C1 segment of cervical spinal cord (tissue), 14 donors: Measurements from ENCODE around the gene BUD31.
"Not testable (repeated sequence)": the region's sequence is repeated elsewhere in the genome, so short reads cannot be mapped to it uniquely, and the experiment has no call there.

Source experiments
- DNase-seq, 14 donors: peaks; one replicate each; lab custom pipeline; 2025; lab: John Stamatoyannopoulos, UW

Gene BUD31

GRCh38 chr7:99380032-99380822, 28.5 kb upstream of the BUD31 start:
- DNase-seq: peak in 7 of 14 donors; percentile 24 to 59 (median 45)

DNA sequence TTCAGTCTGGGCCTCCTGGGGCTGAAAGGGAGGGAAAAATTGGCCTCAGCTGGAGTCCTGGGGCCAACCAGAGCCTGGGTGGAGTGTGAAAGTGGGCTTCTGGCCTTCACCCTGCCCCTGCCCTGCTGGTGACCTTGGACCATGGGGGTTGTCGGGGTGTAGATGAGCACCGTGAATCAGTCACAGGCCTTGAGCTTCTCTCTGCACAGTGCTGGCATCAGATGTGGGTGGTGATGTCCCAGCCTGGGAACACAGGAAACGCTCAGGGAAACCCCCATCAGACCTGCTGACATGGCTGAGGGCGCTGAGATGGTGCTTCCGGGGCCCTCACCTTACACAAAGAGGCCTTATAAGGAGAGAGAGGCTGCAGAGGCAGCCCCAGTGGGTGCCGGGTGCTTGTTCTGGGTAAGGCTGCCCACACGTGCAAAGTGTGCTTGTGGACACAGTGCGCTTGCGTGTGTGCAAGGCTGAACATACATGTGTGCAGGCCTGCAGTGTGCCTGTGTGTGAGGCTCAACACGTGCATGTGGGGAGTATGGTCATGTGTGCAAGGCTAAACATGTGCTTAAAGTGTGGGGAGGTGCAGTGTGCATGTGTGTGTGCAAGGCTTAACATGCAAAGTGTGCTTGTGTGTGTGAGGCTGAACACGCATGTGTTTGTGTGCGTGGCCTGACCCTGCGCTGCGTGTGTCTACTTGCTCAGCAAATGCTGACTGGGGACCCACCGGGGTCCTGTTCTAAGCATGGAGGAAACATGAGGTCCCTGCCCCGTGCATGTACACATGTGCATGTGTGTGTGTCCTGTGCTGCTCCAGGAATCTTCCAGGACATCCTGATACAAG, 27.7 kb upstream of the BUD31 start:
- DNase-seq: no peak

DNA sequence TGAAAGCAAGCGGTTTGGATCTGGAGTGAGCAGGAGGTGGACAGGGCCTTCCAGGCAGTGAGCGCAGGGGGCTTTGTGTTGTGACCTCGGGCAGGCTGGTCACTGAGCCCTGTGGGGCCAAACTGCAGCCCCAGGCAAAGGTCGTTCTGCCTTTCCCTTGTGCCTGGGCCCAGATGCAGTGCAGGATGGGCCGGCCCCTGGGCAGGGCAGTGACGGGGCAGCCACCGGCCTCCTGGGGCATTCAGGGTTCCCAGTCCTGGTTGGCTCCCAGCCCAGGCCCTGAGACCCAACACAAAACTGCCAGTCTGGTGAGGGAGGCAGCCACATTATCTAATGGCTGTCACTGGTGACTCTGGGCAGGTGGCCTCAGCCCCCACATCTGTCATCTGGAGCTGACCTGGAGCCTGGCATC, 27.1 kb upstream of the BUD31 start:
- DNase-seq: no peak

DNA sequence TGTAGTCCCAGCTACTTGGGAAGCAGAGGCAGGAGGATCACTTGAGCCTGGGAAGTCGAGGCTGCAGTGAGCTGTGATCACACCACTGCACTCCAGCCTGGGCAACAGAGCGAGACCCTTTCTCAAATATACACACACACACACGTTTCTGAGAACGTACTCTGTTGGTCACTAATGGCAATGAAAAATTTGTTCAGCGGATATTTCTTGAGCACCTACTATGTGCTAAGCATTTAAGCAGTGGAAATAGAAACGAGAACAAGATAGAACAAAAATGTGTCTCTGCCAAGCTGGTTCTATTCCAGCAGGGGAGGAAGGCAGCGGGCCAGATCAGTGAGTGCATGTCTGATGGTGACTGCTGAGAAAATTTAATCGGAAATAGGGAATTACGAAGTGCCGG, 25.6 kb upstream of the BUD31 start:
- DNase-seq: no peak

DNA sequence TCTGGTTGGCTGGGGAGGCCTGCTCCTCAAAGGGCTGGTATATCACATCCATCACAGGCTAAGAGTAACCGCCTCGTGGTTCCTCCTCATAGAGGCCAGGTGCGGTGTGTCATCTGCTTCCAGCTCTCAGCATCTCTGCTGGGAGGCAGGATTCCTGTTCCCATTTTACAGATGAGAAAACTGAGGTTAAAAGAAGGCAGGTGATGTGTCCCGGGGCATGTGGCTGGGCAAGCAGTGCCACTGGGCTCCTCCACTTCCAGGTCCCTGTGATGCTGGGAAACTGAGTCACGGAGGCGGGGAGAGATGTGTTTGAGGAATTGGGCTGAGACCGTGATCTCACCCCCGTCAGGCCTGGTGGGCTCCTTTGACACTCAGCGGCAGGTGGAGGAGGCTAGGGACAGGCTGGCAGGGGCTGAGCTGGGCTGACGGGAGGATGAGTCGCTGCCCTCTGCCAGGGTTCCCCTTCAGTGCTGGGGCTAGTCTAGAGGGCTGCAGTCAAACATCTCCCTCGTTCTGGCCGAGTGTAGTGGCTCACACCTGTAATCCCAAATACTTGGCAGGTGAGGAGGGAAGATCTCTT, 24.9 kb upstream of the BUD31 start:
- no peak for DNase-seq

GRCh38 chr7:99384523-99384922, 24.2 kb upstream of the BUD31 start:
- DNase-seq: no peak

DNA sequence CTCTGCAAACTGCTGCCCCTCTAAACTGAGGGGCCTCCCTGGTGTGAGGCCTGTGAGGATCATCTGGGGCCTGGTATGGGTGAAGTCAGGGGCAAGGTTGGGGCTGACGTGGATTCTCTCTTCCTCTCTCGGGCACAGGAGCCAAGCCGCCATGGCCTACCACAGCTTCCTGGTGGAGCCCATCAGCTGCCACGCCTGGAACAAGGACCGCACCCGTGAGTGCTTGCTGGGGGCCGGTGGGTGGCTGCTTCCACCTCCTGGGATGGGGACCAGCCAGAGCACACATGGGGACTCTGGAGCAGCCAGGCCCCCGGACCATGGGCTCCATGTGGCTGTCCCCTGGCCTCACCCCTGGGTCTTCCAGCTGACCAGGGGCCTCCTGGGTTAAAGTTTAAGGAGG, 23.2 kb upstream of the BUD31 start:
- no peak for DNase-seq

- no peak for DNase-seq
These were observed 22.1 kb upstream of the BUD31 start for GRCh38 chr7:99386584-99387238.

- not testable (repeated sequence) for DNase-seq
These were observed 21.5 kb upstream of the BUD31 start for GRCh38 chr7:99387239-99387635.

- no peak for DNase-seq
These were observed 20.9 kb upstream of the BUD31 start for GRCh38 chr7:99387912-99388311.

DNA sequence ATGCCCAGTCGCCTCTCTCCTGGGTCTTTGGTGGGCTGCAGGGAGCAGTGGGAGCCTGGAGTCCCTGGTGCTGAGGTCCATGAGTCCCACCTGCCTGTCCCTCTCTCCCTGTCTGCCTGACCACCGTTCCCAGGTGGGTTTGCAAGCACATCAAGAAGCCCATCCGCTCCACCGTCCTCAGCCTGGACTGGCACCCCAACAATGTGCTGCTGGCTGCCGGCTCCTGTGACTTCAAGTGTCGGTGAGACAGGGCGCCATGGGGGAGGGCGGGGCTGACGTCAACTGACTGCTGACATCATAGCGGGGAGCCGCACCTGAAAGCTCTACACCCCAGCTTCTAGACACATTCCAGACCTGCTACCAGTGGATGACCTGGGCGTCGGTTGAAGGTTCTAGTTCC, 19.0 kb upstream of the BUD31 start:
- no peak for DNase-seq

DNA sequence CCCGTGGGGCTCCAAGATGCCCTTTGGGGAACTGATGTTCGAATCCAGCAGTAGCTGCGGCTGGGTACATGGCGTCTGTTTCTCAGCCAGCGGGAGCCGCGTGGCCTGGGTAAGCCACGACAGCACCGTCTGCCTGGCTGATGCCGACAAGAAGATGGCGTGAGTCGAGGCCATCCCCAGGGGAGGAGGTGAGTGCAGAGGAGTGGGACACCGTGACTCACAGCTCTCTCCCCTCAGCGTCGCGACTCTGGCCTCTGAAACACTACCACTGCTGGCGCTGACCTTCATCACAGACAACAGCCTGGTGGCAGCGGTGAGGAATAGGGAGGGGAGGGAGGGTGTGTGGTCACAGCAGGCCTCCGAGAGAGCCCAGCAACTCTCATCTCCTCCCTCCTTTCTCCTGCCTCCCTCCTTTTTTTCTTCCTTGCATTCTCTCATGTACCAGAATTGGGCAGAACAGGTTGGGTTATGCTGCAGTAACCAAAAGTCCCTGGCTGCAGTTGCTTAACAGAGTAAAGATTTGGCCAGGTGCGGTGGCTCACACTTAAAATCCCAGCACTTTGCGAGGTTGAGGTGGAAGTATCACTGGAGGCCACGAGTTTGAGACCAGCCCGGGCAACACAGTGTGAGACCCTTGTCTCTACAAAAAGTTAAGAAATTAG, 17.7 kb upstream of the BUD31 start:
- no peak for DNase-seq

DNA sequence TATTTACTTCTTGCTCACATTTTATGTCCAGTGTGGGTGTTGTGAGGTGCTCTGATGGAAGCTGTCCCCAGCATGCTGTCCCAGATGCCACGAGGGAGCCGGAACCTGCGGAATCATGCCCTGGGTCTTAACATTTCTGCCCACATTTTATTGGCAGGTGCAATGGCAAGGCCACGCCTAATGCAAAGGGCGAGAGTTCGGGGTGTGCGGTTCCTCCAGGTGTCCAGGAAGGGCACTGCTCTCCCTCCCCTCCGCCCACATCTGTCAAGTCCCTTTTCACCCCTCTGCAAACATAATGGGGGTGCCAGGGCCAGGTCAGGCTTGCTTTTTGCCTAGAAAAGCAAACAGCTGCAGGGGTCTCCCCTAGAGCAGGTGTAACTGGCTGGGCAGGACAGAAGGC, 16.7 kb upstream of the BUD31 start:
- no peak for DNase-seq

DNA sequence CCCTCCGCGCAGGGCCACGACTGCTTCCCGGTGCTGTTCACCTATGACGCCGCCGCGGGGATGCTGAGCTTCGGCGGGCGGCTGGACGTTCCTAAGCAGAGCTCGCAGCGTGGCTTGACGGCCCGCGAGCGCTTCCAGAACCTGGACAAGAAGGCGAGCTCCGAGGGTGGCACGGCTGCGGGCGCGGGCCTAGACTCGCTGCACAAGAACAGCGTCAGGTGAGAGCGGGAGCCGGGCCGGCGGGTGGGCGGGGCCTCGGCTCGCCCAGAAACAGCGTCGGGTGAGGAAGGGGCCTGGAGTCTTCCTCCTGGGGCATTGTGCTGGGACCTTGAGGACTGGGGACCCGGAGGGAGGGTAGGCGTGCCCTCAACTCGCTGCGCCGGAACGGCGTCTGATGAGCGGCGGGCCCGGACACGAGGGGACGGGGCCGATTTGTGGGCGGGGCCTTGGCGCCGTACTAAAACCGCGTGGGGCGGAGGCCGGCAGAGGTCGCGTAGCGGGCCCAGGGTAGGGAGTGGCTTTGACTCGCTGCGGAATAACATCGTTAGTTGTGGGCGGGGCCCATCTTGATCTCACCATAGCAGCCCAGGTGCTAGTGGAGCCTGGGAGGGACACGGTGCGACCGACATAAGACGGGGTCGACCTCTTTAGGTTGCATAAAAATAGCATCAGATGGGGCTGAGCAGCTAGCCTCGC, 16.0 kb upstream of the BUD31 start:
- peak in 3 of 14 donors; percentile 14 to 69 (median 19) for DNase-seq

GRCh38 chr7:99393355-99394187, 15.2 kb upstream of the BUD31 start:
- DNase-seq: peak in 2 of 14 donors; percentile 5 to 58

DNA sequence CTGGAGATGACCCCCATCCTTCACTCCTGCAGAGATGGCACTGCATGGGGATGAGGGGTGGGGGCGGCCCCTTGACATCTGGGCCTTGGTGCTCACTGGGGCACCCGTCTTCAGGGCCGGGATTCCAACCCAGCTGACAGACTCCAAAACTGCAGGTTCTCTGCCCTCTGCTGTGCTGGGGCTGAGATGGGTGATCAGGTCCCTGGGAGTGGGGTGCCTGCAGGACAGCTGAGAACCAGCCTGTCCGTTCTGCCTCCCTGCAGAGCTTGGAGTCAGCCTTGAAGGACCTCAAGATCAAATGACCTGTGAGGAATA, 14.6 kb upstream of the BUD31 start:
- no peak for DNase-seq

GRCh38 chr7:99395616-99396327, 13.0 kb upstream of the BUD31 start:
- DNase-seq: no peak

DNA sequence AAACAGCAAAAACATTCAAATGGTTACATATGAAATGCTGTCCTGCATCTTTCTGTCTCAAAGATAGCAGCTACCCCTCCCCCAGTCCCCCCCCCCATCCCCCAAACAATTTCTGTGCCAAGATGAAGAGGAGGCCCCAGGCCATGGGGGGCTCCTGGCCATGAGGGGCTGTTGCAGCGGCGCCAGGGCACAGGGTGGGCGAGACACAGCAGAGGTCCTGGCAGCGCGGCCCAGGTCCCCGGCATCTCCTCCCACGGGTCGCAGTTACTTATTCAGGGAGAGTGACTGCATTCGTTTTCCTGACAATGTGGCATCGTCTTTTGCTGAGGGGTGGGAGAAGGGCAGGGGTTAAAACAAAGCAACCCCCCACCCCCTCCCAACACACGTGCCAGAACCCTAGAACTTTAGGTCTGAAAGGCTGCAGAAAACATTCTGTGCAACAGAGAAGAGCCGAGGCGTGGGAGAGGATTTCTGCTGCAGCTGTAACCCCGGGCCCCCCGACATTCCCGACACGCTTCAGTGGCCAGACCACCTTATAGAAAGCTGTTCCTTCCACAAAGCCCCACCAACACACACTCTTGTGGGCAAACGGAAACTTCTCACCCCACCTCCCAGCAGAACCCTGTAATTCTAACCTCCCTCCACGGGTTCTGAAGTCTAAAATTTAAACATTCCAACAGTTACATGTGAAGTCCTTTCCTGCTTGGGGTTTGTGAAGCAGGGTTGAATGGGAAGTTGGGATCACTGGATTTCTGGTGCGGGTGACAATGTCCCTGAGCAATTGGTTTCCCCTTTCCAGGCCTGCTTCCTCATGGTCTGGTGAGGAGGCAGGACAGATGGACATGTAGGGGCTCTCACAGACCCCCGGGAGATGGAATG, 12.1 kb upstream of the BUD31 start:
- DNase-seq: no peak
